Activated naive CD4-positive, alpha-beta T cell treated with anti-CD3 and anti-CD28 coated beads, Interleukin-2, amount 50 U/mL, for 24 hours (primary cell): ENCODE results near the gene SLC19A1.

Experiments
- H3K27ac Mint-ChIP-seq: one replicate; pipeline ENCODE4 v1.8.0; 2021; ENCODE audit warnings: mild to moderate bottlenecking, mixed read lengths
- H3K27me3 Mint-ChIP-seq: one replicate; pipeline ENCODE4 v1.8.0; 2021; ENCODE audit warnings: mixed read lengths
- H3K36me3 Mint-ChIP-seq: one replicate; pipeline ENCODE4 v1.8.0; 2021; ENCODE audit warnings: mixed read lengths
- H3K4me1 Mint-ChIP-seq: one replicate; pipeline ENCODE4 v1.8.0; 2021; ENCODE audit warnings: mixed read lengths
- H3K4me3 Mint-ChIP-seq: one replicate; pipeline ENCODE4 v1.8.0; 2021; ENCODE audit warnings: mild to moderate bottlenecking, mixed read lengths
- H3K9me3 Mint-ChIP-seq: one replicate; pipeline ENCODE4 v1.8.0; 2021; ENCODE audit warnings: mixed read lengths

Gene SLC19A1

DNA sequence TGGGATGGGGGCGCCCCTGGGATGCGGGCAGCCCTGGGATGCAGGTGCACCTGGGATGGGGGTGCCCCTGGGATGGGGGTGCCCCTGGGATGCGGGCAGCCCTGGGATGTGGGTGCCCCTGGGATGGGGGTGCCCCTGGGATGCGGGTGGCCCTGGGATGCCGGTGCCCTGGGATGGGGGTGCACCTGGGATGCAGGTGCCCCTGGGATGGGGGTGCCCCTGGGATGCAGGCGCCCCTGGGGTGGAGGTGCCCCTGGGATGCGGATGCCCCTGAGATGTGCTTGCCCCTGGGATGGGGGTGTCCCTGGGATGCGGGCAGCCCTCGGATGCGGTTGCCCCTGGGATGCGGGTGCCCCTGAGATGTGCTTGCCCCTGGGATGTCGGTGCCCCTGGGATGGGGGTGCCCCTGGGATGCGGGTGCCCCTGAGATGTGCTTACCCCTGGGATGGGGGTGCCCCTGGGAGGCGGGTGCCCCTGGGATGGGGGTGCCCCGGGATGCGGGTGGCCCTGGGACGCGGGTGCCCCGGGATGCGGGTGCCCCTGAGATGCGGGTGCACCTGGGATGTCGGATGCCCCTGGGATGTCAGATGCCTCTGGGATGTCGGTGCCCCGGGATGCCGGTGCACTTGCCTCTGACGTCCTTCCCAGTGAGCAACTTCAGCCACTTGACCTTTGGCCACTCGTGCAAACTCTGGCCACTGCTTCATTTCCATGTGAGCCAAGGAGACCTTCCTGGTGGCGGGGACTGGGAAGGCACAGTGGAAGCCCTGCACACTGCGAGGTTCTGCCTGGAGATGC lies 37.3 kb upstream of the SLC19A1 start:
- H3K27me3 Mint-ChIP-seq, result no peaks in the 10 kb centered on the region
- H3K9me3 Mint-ChIP-seq, result no peaks in the 10 kb centered on the region
- no peaks in the 10 kb centered on the region for H3K4me1 Mint-ChIP-seq
- no peak overlapping the region for H3K27ac Mint-ChIP-seq
- H3K4me3 Mint-ChIP-seq, result no peak overlapping the region
- H3K36me3 Mint-ChIP-seq, result no peaks in the 10 kb centered on the region

DNA sequence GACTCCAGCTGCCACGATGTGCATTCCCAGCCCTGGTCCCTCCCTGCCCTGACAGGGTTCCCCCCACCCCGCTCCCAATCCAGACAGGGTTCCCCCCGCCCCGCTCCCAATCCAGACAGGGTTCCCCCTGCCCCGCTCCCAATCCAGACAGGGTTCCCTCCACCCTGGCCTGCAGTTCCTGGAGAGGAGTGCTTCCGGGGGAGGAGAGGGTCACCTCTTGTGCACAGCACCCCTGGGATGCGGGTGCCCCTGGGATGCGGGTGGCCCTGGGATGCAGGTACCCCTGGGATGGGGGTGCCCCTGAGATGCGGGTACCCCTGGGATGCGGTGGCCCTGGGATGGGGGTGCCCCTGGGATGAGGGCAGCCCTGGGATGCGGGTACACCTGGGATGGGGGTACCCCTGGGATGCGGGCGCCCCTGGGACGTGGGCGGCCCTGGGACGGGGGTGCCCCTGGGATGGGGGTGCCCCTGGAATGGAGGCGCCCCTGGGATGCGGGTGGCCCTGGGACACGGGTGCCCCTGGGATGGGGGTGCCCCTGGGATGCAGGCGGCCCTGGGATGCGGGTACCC lies 36.7 kb upstream of the SLC19A1 start:
- no peaks in the 10 kb centered on the region for H3K36me3 Mint-ChIP-seq
- H3K9me3 Mint-ChIP-seq, result no peaks in the 10 kb centered on the region
- no peak overlapping the region for H3K4me3 Mint-ChIP-seq
- H3K4me1 Mint-ChIP-seq, result no peaks in the 10 kb centered on the region
- H3K27ac Mint-ChIP-seq, result no peak overlapping the region
- no peaks in the 10 kb centered on the region for H3K27me3 Mint-ChIP-seq

- Mint-ChIP-seq H3K36me3 (no peaks in the 10 kb centered on the region), H3K4me1 (no peaks in the 10 kb centered on the region), H3K4me3 (no peak overlapping the region), H3K9me3 (no peaks in the 10 kb centered on the region), H3K27me3 (no peaks in the 10 kb centered on the region), H3K27ac (no peak overlapping the region)
Observed at GRCh38 chr21:45578176-45578801, 36.0 kb upstream of the SLC19A1 start.

DNA sequence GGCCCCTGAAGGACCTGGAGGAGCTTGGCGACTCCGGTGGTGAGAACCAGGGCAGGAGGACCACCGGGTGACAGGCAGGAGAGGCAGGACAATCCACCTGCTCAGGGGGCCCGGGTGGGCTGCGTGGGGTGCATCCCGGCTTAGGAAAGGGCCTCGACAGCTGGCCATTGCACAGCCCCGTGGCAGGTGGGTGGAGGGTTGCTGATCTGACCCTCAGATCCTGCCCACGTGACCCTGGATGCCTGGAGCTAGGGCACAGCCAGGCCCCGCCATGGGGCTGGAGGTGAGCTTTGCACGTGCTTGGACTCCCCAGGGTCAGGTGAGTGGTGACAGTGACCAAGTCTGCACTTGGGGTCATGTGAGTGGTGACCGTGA lies 35.5 kb upstream of the SLC19A1 start:
- Mint-ChIP-seq H3K4me1 (no peaks in the 10 kb centered on the region), H3K36me3 (no peaks in the 10 kb centered on the region), H3K27me3 (no peaks in the 10 kb centered on the region), H3K4me3 (no peak overlapping the region), H3K27ac (no peak overlapping the region), H3K9me3 (no peaks in the 10 kb centered on the region)

DNA sequence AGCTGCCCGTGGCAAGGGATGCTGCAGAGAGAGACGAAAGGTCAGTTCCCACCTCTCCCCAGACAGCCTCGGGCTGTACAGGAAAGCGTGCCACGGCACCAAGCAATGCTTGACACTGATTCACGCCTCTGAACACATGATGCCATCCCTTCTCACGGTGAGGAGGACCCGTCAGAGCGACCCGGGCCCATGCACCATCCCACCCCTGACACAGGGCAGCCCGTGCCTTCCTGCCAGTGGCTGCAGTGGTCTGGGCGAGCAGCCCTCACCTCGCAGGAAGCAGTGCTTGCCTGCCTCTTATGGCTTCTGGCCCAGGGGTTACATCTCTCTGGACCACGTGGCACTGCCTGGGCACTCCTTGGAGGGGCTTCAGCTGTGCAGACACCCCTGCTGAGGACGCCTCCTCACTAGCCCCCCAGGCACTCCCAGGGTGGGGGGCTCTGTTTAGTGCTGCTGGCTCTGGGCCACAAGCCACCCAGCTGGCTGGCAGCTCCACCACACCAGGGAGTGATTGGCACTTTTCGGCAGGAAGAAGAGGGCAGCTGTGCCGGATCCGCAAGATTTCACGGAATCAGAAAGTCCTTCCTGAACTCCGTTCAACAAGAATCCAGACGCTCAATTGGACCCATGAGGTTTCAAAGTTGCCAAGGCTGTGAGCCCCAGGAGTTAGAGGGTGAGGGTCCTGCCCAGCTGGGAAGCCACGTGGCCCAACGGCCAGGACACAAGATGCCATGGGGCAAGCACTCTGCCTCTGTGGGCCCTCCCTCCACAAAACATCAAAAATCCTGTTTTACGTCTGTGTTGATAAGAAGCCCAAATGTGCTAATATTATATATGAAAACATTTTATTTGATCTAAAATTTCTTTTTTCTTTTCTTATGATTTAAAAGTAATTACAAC lies 34.8 kb upstream of the SLC19A1 start:
- H3K27me3 Mint-ChIP-seq, result no peaks in the 10 kb centered on the region
- no peaks in the 10 kb centered on the region for H3K36me3 Mint-ChIP-seq
- H3K27ac Mint-ChIP-seq, result no peak overlapping the region
- no peaks in the 10 kb centered on the region for H3K4me1 Mint-ChIP-seq
- no peaks in the 10 kb centered on the region for H3K9me3 Mint-ChIP-seq
- no peak overlapping the region for H3K4me3 Mint-ChIP-seq

DNA sequence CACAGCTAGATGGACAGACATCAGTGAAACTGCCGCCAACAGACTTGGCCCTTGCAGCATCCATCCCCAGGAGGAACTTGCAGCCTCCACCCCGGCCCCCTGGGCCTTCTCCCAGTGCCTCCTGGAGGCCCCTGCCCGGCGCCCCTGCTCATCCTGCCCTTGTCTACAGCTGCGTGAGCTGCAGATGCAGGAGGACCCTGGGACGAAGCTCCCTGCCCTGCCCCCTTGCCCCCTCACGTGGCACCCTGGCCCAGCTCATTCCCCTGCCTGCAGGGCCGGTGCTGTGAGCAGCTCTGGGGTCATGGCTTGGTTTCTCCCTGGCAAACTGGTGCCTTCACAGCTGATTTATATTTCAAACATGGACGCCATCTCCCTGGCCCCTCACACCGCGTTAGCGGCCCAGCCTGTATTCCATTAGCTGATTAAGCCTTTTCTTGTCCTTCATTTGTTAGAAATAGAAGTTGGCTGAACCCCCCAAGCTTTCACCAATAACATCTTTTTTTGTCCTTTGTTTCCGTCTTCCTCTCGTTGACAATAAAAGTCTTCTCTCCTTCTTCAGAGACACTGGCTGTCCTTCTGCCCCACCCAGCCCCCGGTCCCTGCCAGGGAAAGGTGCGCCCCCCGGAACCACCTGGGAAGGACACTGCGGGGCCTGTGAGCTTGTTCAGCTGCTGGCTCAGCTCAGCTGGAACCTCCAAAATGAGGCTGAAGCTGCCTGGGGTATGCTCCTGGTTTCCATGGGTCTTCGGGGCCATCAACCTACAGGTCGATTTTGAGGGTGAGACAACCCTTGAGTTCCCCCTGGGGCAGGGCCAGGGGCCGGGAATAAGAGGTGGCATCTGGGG lies 34.0 kb upstream of the SLC19A1 start:
- Mint-ChIP-seq H3K36me3 (no peaks in the 10 kb centered on the region), H3K9me3 (no peaks in the 10 kb centered on the region)

DNA sequence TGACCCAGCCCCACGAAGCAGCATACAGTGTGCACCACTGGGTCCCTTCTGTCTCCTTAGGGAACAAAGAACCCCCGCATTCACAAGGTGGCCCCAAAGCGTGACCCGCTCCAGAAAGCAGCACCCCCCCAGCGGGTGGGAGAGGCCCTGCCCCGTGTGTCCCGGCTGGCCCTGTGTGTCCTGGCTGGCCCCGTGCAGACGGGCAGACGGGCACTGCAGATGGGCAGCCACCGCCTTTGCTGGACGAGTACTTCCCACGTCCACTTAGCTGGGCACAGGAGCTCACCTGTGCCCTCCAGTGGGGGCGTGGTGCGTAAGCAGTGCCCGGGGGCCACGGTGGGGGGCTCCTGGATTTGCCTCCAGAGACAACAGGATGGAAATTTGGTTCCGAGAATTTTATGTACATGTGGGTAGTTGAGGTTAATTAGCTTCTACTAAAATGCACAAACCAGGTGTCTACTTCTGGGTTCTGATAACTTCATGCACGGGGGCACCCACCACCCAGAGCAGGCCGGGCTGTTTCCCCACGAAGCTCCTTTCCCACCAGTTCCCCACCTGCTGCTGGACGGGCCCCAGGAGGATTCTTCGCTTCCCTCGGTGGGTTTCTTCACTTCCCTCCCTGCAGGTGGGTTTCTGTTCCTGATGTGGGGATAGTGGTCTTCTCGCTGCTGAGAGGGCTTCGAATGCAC lies 33.2 kb upstream of the SLC19A1 start:
- H3K4me3 Mint-ChIP-seq, result no peak overlapping the region

More for the DNA sequence above, 34.0 kb upstream of the SLC19A1 start:
- H3K4me3 Mint-ChIP-seq, result no peak overlapping the region
- H3K4me1 Mint-ChIP-seq, result no peaks in the 10 kb centered on the region
- no peak overlapping the region for H3K27ac Mint-ChIP-seq
- H3K27me3 Mint-ChIP-seq, result no peaks in the 10 kb centered on the region

GRCh38 chr21:45574691-45575090 lies 32.5 kb upstream of the SLC19A1 start:
- Mint-ChIP-seq H3K36me3 (no peaks in the 10 kb centered on the region), H3K9me3 (no peaks in the 10 kb centered on the region), H3K27me3 (no peaks in the 10 kb centered on the region), H3K4me3 (no peak overlapping the region), H3K27ac (no peak overlapping the region), H3K4me1 (no peaks in the 10 kb centered on the region)

More for the DNA sequence above, 33.2 kb upstream of the SLC19A1 start:
- H3K27ac Mint-ChIP-seq, result no peak overlapping the region
- H3K4me1 Mint-ChIP-seq, result no peaks in the 10 kb centered on the region
- no peaks in the 10 kb centered on the region for H3K27me3 Mint-ChIP-seq
- no peaks in the 10 kb centered on the region for H3K9me3 Mint-ChIP-seq
- no peaks in the 10 kb centered on the region for H3K36me3 Mint-ChIP-seq

DNA sequence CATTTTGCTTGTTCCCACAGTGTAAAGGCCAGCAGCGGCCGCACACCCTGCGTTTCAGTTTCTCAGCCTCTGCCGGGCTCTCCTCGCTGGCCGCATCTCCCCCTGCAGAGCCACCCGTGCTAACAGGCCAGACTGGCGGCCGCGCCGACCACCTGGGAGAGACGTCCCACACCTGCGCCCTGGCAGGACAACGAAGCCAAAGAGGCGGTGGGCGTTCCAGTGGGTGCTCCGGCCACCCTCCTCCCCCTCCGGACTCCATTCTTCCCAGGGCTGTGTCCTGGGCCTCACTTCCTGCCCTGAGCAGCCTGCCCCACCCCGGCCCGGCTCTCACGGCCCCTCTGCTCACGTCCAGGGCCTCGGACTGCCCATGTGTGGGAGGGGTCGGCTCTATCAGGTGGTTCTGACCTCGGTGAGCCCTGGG lies 31.9 kb upstream of the SLC19A1 start:
- Mint-ChIP-seq H3K27me3 (no peaks in the 10 kb centered on the region), H3K36me3 (no peaks in the 10 kb centered on the region), H3K4me1 (no peaks in the 10 kb centered on the region), H3K9me3 (no peaks in the 10 kb centered on the region), H3K27ac (no peak overlapping the region), H3K4me3 (no peak overlapping the region)

DNA sequence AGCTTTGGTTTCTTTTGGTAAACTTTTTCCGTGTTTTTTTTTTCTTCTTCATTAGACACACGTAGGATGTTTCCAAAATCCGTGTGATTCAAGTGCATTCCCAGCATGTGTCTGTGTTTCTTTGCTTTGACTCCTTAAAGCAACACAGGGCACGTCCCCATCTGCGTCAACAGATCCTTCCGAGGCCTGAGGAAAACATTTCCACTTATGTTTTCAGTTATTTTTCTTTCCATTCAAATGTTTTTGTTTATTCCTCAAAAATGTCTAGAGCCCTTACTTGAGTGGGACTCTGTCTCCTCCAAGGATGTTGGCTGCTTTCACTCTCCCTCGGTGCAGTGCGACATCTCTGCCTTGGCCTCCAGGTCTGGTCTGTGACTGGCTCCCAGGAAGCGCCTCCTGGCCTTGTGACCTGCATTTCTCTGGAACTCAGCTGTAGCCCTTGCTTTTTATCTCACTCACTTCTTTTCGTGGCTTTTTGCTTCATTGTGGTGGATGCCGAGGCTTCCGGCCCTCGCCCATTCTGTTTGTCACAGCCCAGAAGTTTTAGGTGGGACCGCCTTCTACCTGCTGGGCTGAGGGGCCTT lies 31.3 kb upstream of the SLC19A1 start:
- H3K4me3 Mint-ChIP-seq, result no peak overlapping the region
- no peaks in the 10 kb centered on the region for H3K36me3 Mint-ChIP-seq
- H3K27ac Mint-ChIP-seq, result no peak overlapping the region
- no peaks in the 10 kb centered on the region for H3K9me3 Mint-ChIP-seq
- H3K27me3 Mint-ChIP-seq, result no peaks in the 10 kb centered on the region
- H3K4me1 Mint-ChIP-seq, result no peaks in the 10 kb centered on the region

- Mint-ChIP-seq H3K4me3 (no peak overlapping the region), H3K27ac (no peak overlapping the region), H3K36me3 (no peaks in the 10 kb centered on the region), H3K27me3 (no peaks in the 10 kb centered on the region), H3K9me3 (no peaks in the 10 kb centered on the region), H3K4me1 (no peaks in the 10 kb centered on the region)
Observed at GRCh38 chr21:45572783-45573451, 30.7 kb upstream of the SLC19A1 start.

GRCh38 chr21:45572231-45572630 lies 30.0 kb upstream of the SLC19A1 start:
- no peaks in the 10 kb centered on the region for H3K36me3 Mint-ChIP-seq
- no peak overlapping the region for H3K27ac Mint-ChIP-seq
- no peaks in the 10 kb centered on the region for H3K4me1 Mint-ChIP-seq
- H3K9me3 Mint-ChIP-seq, result no peaks in the 10 kb centered on the region
- no peaks in the 10 kb centered on the region for H3K27me3 Mint-ChIP-seq
- H3K4me3 Mint-ChIP-seq, result no peak overlapping the region

DNA sequence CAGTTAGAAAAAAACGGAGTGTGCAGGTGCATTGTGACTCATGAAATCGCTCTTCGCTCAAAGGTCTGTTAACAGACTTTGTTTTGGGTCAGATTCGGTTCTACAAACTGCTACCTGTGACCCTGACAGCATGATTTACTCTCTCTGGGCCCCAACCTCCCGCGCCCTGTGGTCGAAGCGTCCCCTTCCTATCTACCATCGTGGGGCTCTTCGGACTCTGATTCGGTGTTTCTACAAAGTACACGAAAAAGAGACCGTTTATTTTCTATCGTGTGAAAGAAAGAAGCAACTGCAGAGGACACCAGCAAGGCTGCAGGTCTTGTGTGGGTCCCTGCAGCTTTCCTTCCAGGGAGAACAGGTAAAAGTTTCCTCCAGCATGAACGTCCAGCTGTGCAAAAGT lies 29.4 kb upstream of the SLC19A1 start:
- H3K4me1 Mint-ChIP-seq, result no peaks in the 10 kb centered on the region
- H3K4me3 Mint-ChIP-seq, result no peak overlapping the region
- H3K27ac Mint-ChIP-seq, result no peak overlapping the region
- H3K9me3 Mint-ChIP-seq, result no peaks in the 10 kb centered on the region
- no peaks in the 10 kb centered on the region for H3K27me3 Mint-ChIP-seq
- no peaks in the 10 kb centered on the region for H3K36me3 Mint-ChIP-seq
